NCI-H2227 (cell line): ENCODE data around the gene NTM.
A peak's percentile ranks its signal among the peaks of the same experiment; 100 is the strongest.

Source experiments
- DNase-seq: peaks from one replicate; lab custom pipeline; 2025; ENCODE audit not compliant: unreplicated experiment; lab: John Stamatoyannopoulos, UW

The NTM gene

DNA sequence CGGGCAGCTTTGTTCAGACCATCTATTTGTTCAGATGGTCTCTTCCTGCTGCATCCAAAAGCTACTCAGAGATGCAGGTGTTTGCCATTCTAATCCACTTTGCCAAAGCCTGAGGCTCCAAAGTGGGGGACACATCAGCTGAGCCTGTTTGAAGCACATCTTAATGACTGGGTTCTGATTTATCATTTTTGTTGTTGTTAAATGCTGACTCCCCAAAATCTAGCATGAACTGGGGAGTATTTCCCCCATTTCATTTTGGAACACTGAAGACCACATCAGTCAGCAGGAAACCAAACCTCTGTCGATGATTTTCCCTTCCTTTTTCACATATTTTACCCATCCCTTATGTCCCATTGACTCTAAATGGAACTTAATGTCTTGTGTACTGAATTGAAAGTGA lies 262.6 kb downstream of the NTM start:
- no peak for DNase-seq

GRCh38 chr11:131633921-131634715 lies 263.7 kb downstream of the NTM start:
- DNase-seq, result no peak

- DNase-seq, result peak; percentile 38
Measured at GRCh38 chr11:131637469-131638175, 267.2 kb downstream of the NTM start.

DNA sequence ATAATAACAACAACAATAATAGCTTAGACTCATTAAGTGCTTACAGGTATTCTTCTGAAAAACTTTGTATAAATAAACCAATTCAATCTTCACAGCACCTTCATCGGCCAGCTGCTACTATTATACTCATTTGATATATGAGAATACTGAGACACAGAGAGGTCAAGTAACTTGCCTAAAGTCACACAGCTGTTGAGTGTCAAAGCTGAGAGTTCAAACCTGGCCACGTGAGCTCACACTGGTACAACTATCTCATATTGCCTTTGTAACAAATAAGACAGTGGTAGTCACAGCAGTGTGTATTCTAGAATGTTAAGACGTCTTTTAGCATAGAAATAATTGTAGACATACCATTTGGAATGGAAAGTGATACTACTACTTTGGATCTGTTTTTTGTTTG lies 268.5 kb downstream of the NTM start:
- no peak for DNase-seq

GRCh38 chr11:131640320-131640719 lies 269.9 kb downstream of the NTM start:
- DNase-seq, result no peak

DNA sequence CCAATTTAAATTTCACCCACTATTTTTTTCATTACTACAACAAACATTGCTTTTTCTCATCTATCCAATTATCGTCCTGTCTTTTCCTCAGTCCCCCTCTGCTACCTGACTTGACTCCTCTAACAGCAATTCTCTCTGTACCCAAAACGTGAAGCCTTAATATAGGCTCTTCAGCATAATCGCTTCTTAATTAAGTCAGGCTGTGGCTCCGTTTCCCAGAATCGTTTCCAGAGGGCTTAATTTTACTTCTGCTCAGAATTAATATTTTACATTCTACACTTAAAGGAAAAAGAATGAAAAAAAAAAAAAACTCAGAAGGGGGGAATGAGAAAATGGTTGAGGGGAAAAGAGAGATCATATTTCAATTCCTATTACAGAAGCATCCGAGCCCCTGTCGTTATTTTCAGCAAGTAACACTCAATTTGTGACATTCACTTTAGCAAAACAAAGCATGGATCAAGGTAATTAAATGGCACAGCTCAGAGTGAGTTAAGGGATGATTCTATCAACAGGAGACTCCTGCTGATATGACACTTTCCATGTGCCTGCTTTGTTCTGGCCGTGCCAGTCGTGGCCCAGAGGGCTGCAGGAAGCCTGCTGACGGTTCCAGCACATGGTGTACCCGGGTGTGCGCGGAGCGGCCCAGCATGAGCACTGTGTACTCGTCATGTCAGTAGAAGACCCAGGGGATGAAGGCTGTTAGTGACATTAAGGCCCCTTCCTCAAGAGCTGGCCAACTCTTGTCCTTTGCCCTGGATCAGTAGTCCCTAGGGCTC lies 272.5 kb downstream of the NTM start:
- DNase-seq, result no peak

DNA sequence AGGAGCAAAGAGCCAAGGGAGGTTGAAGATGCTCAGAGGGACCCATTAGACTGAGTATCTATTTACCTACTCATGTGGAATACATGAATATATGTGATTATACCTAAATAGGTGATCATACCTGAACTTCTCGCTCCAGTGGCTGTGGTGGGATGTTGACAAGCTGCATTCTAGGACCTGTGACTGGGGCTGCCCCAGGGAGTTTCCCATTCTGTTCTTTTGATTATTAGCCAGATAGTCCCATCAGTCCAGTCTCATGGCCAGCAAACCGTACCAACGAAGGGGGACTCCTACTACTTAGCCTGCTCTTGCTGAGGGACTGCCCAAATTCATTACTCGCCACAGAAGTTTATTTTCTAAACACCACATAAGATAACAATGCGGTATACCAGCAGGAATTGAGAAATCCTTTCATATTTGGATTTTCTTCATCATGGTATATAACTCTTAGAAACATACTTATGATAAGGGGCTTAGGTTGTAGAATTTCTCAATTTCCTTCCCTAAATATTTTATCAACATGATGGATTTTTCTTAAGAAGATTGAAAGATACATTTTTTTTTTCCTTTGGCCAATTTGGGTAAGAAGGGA lies 273.9 kb downstream of the NTM start:
- no peak for DNase-seq

DNA sequence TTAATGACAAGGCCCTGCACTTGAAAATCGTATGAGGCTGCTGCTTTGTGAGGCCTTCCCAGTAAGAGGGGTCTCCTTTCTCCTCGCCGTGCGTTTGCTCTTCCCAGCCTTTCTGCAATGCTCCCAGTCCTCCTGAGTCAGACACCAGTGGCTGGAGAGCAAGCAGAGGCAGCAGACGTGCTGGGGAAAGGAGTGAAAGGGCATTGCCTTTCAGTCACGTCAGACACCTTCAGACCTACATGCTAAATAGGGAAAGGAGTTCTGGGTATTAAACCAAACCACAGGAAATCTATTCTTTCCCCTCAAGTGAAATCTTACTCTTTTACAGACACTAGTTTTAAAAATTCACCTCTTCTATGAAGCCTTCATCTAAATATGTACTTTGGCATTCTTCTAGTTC lies 274.8 kb downstream of the NTM start:
- no peak for DNase-seq

GRCh38 chr11:131649856-131650255 lies 279.4 kb downstream of the NTM start:
- DNase-seq, result no peak

DNA sequence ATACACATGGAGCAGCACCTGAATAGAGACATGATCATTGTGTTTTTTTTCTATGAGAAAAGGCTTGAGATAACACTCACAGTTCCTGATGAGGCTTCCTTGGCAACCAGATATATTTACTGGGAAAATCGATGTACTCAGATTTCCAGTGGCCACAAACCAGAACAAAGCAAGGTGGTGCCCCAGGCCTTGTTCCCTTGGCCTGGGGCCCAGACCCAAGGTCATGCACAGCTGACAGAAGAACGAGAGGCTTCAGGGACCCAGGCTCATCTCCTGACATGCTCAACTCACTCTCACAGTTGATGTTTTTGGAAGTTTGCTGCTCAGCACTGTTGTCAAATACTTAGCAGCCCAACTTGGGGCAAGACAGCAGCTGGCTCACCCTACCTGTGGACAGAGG lies 281.8 kb downstream of the NTM start:
- DNase-seq, result no peak

GRCh38 chr11:131653260-131653659 lies 282.8 kb downstream of the NTM start:
- no peak for DNase-seq

DNA sequence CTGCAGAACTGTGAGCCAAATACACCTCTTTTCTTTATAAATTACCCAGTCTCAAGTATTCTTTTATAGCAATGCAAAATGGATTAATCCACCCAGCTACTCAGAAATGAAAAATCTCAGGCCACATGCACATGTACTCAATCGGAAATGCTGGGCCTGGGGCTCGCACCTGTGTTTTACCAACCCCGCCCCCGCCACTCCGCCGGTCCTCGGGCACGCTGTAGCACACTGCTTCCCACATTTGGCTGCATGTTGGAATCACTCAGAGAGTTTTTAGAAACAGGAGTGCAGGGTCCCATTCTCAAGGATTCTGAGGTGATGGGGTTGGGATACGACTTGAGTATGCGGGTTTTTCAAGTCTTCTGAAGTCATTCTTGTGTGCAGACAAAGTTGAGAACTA lies 284.4 kb downstream of the NTM start:
- no peak for DNase-seq

DNA sequence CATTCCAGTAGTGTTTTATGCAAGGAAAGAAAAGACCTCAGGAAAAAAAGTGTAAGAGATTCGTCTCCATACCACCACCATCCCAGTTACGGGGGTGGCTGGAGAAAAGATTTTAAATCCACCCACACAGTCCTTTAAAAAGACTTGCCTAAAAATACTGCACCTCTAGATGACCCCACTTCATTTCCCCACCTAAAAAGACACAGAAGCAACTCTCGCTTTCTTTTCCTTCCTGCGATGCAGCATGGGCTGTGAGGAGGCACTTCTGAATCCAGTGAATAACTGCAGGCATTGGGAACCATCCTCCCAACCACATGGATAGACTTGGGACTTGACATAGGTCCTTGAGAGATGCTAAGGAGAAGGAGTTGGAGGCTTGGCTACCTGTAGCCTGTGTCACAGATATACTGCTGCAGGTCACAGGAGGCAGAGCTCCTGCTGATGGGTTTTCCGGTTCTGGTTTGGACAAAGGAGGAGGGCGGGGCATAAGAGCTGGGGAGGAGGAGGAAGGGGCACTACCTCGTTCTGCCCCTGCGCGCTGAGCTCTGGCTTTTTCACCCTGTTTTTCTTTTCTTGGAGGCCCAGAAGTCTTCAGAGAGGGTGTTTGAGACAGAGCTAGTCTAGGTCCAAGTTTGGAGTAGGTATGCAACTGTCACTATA lies 285.9 kb downstream of the NTM start:
- DNase-seq, result no peak

- DNase-seq, result no peak
Measured at GRCh38 chr11:131656839-131657211, 286.4 kb downstream of the NTM start.

DNA sequence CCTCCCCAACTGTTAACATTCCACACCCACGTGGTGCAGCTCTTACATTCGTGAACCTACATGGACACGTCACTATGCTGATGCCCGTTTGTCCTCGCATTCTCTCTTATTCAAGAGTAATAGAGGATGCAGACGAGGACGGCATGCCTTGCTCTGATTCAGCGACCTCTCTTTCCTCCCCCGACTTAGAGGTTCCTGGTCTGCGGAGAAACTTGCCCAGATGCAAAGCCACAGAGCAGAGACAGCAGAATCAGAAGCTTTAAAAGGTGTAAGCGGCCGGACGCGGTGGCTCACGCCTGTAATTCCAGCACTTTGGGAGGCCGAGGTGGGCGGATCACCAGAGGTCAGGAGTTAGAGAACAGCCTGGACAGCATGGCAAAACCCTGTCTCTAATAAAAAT lies 288.0 kb downstream of the NTM start:
- DNase-seq, result no peak

GRCh38 chr11:131658952-131659351 lies 288.5 kb downstream of the NTM start:
- no peak for DNase-seq

DNA sequence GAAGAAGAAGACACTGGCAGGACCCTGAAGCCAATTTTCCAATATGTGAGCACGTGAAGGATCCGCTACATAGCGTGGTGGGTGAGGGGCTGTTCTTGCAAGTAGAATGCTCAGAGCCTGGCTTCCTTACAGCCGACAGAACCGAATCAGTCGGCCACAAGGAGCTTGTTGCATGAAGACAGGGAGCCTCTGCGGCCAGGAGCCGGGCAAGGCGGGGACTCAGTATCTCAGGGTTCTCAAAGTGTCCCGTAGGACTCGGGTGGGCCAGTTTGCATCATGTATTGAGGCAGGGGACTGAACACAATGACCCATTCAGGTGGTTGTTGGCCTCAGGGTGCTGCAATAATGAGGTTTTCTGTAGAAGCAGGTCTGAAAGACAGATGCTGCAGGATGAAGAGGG lies 289.5 kb downstream of the NTM start:
- no peak for DNase-seq

DNA sequence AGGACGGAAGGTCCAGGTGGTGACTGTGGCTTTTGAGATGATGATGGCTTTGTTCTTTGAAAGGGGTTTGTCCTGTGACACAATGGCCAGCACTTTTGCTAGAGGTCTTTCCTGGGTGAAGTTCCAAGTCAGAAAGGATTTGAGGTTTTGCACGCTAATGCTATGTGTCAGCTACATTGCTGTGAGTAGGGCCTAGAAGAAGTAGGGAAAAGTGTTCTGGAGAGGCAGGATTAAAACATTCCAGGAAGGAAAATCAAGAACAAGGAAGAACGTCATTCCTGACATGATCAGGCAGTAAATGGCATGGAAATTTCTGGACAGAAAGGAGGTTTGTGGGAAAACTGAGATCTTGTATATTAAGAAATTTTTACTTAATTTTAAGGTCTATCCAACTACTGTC lies 290.7 kb downstream of the NTM start:
- DNase-seq, result no peak

- no peak for DNase-seq
Measured at GRCh38 chr11:131662317-131662972, 292.0 kb downstream of the NTM start.

- no peak for DNase-seq
Measured at GRCh38 chr11:131662993-131663392, 292.6 kb downstream of the NTM start.
